Smooth muscle cell (in vitro differentiated cells): ENCODE results near the gene ACSM2A. TPM values are rescaled to one million over a fixed set of nuclear protein-coding genes. Genes with fewer than 3 reads are reported as not detected.
"Not testable (repeated sequence)": the region's sequence is repeated elsewhere in the genome, so short reads cannot be mapped to it uniquely, and the experiment has no call there.

Experiments
- DNase-seq: peaks from one replicate; lab custom pipeline; 2025; ENCODE audit not compliant: unreplicated experiment; lab: John Stamatoyannopoulos, UW
- H2AFZ ChIP-seq: fragments of 200-600 bp; sonication (generic); 2 replicates; pipeline ENCODE4 v1.6.0; 2016; ENCODE audit warnings: antibody characterized with exemption, low read depth, mild to moderate bottlenecking
- H3F3A ChIP-seq: fragments of 200-600 bp; sonication (generic); 2 replicates; pipeline ENCODE4 v1.6.0; 2017; ENCODE audit warnings: antibody characterized with exemption, low read depth
- H3K27ac ChIP-seq: fragments of 200-600 bp; sonication (generic); 2 replicates; pipeline ENCODE4 v1.5.1; 2016; ENCODE audit warnings: low read depth, mild to moderate bottlenecking
- H3K27me3 ChIP-seq: fragments of 200-600 bp; sonication (generic); 2 replicates; pipeline ENCODE4 v1.6.1; 2016; ENCODE audit warnings: low read depth, mild to moderate bottlenecking
- H3K36me3 ChIP-seq: fragments of 200-600 bp; sonication (generic); 2 replicates; pipeline ENCODE4 v1.5.1; 2016; ENCODE audit warnings: low read depth
- H3K4me1 ChIP-seq: fragments of 200-600 bp; sonication (generic); 2 replicates; pipeline ENCODE4 v1.5.1; 2016; ENCODE audit warnings: low read depth
- H3K4me2 ChIP-seq: fragments of 200-600 bp; sonication (generic); 2 replicates; pipeline ENCODE4 v1.6.0; 2016; ENCODE audit warnings: mild to moderate bottlenecking
- H3K4me3 ChIP-seq: fragments of 200-600 bp; sonication (generic); 2 replicates; pipeline ENCODE4 v1.5.1; 2016; ENCODE audit warnings: mild to moderate bottlenecking
- H3K79me2 ChIP-seq: fragments of 200-600 bp; sonication (generic); 2 replicates; pipeline ENCODE4 v1.6.0; 2016; ENCODE audit warnings: low read depth, mild to moderate bottlenecking
- H3K9ac ChIP-seq: fragments of 200-600 bp; sonication (generic); 2 replicates; pipeline ENCODE4 v1.6.0; 2016; ENCODE audit warnings: low read depth
- H3K9me3 ChIP-seq: fragments of 200-600 bp; sonication (generic); replicated peaks from 2 replicates; pipeline ENCODE4 v1.5.1; 2016; ENCODE audit warnings: low read depth
- H4K20me1 ChIP-seq: fragments of 200-600 bp; sonication (generic); 2 replicates; pipeline ENCODE4 v1.6.0; 2016; ENCODE audit warnings: low read depth
- CTCF ChIP-seq: fragments of 200-600 bp; sonication (generic); IDR thresholded peaks from 2 replicates; pipeline ENCODE4 v1.5.1; 2017; ENCODE audit warnings: borderline replicate concordance, mild to moderate bottlenecking, antibody characterized with exemption; ENCODE audit not compliant: insufficient read depth, poor library complexity, severe bottlenecking
- WGBS: methylation state at CpG from one replicate; pipeline ENCODE4 v1.1.7; 2016; ENCODE audit warnings: low lambda C conversion rate; 5-methylcytosine and 5-hydroxymethylcytosine counted together
- polyA plus RNA-seq: library from polyadenylated mRNA; unstranded; fragments of >200 nt; fragmentation: Nextera tagmentation; extraction: Ambion mirVana; gene quantifications from 2 replicates; pipeline ENCODE4 v1.2.1, GENCODE V29; 2016
- total RNA-seq: library from RNA; depleted of rRNA; stranded (reverse); fragments of >200 nt; gene quantifications from 2 replicates; pipeline ENCODE4 v1.2.3, GENCODE V29; 2014

Gene ACSM2A
- total and polyA plus RNA-seq, 2 experiments from 2014 or later = not detected

- H3K4me2 ChIP-seq, DNase-seq, H2AFZ ChIP-seq, H3K27ac ChIP-seq, H3K4me1 ChIP-seq, H3K9ac ChIP-seq, H4K20me1 ChIP-seq, H3F3A ChIP-seq, H3K27me3 ChIP-seq, H3K9me3 ChIP-seq, H3K4me3 ChIP-seq, H3K36me3 ChIP-seq, H3K79me2 ChIP-seq: not testable (repeated sequence)
- WGBS = no CpG with 5 or more reads among the region's 11 CpGs
Measured at GRCh38 chr16:20491448-20491847, 40.1 kb downstream of the ACSM2A start.

- H3K27me3 ChIP-seq = no peaks in the 10 kb centered on the region
- no peak for TF ChIP-seq CTCF
- H3K9ac ChIP-seq = no peak overlapping the region
- peaks cover 4% of the 10 kb centered on the region for H3K9me3 ChIP-seq
- H3K4me1 ChIP-seq = no peaks in the 10 kb centered on the region
- H3K4me2 ChIP-seq = no peak overlapping the region
- no peak for DNase-seq
- H3F3A ChIP-seq = no peaks in the 10 kb centered on the region
- no peaks in the 10 kb centered on the region for H4K20me1 ChIP-seq
- no peak overlapping the region for H3K4me3 ChIP-seq
- H3K27ac ChIP-seq = no peak overlapping the region
- H3K79me2 ChIP-seq = no peaks in the 10 kb centered on the region
- H3K36me3 ChIP-seq = no peaks in the 10 kb centered on the region
- no peak overlapping the region for H2AFZ ChIP-seq
- 71% methylated on average over 1 of the region's 1 CpG for WGBS
Measured at GRCh38 chr16:20504418-20504817, 53.1 kb downstream of the ACSM2A start.

GRCh38 chr16:20507280-20507679 is 56.0 kb downstream of the ACSM2A start:
- no peaks in the 10 kb centered on the region for H3K27me3 ChIP-seq

GRCh38 chr16:20510323-20510722 is 59.0 kb downstream of the ACSM2A start:
- Histone ChIP-seq H2AFZ (no peak overlapping the region), H3K36me3 (no peaks in the 10 kb centered on the region), H3K9me3 (no peaks in the 10 kb centered on the region), H3K4me3 (no peak overlapping the region), H3F3A (no peaks in the 10 kb centered on the region), H3K27ac (no peak overlapping the region), H3K9ac (no peak overlapping the region), H3K79me2 (no peaks in the 10 kb centered on the region), H3K27me3 (no peaks in the 10 kb centered on the region), H3K4me1 (no peaks in the 10 kb centered on the region), H3K4me2 (no peak overlapping the region), H4K20me1 (no peaks in the 10 kb centered on the region)
- 30% methylated on average over 1 of the region's 1 CpG for WGBS
- no peak for DNase-seq
- no peak for TF ChIP-seq CTCF

More at GRCh38 chr16:20507280-20507679, 56.0 kb downstream of the ACSM2A start:
- no peak overlapping the region for H2AFZ ChIP-seq
- H3K4me2 ChIP-seq = no peak overlapping the region
- no peaks in the 10 kb centered on the region for H3K79me2 ChIP-seq
- no peak overlapping the region for H3K27ac ChIP-seq
- 72% methylated on average over 2 of the region's 2 CpGs for WGBS
- no peaks in the 10 kb centered on the region for H4K20me1 ChIP-seq
- no peaks in the 10 kb centered on the region for H3K9me3 ChIP-seq
- TF ChIP-seq CTCF = no peak
- no peak overlapping the region for H3K9ac ChIP-seq
- no peak overlapping the region for H3K4me3 ChIP-seq
- no peak for DNase-seq
- H3K36me3 ChIP-seq = no peaks in the 10 kb centered on the region
- H3K4me1 ChIP-seq = no peaks in the 10 kb centered on the region
- H3F3A ChIP-seq = no peaks in the 10 kb centered on the region
